ENCODE data around the gene ZBTB7C.

The ZBTB7C gene

GRCh38 chr18:48417985-48418384 is 8.8 kb upstream of the ZBTB7C start:
- no peak for DNase-seq

- no peak for DNase-seq
Observed at GRCh38 chr18:48413342-48413741, 4.2 kb upstream of the ZBTB7C start.

- peak in 1 of 2 experiments; percentile 28 for DNase-seq
Observed at GRCh38 chr18:48412339-48412929, 3.3 kb upstream of the ZBTB7C start.

GRCh38 chr18:48410095-48410920 is 1.1 kb upstream of the ZBTB7C start:
- peak; percentile 59 to 73 for DNase-seq

GRCh38 chr18:48409591-48410094 is 460 bp upstream of the ZBTB7C start:
- peak in 1 of 2 experiments; percentile 12 for DNase-seq

GRCh38 chr18:48408111-48408726 is 964 bp downstream of the ZBTB7C start:
- DNase-seq = no peak

GRCh38 chr18:48407358-48407757 is 1.8 kb downstream of the ZBTB7C start:
- DNase-seq = no peak

GRCh38 chr18:48405978-48406377 is 3.2 kb downstream of the ZBTB7C start:
- DNase-seq = no peak

GRCh38 chr18:48404716-48405507 is 4.3 kb downstream of the ZBTB7C start:
- no peak for DNase-seq

GRCh38 chr18:48402953-48403352 is 6.2 kb downstream of the ZBTB7C start:
- no peak for DNase-seq

GRCh38 chr18:48399303-48400075 is 9.7 kb downstream of the ZBTB7C start:
- DNase-seq = no peak

- no peak for DNase-seq
Observed at GRCh38 chr18:48398074-48398473, 11.1 kb downstream of the ZBTB7C start.

- DNase-seq = no peak
Observed at GRCh38 chr18:48397021-48397420, 12.2 kb downstream of the ZBTB7C start.

- DNase-seq = no peak
Observed at GRCh38 chr18:48396561-48396960, 12.6 kb downstream of the ZBTB7C start.

- no peak for DNase-seq
Observed at GRCh38 chr18:48395646-48396045, 13.5 kb downstream of the ZBTB7C start.

- no peak for DNase-seq
Observed at GRCh38 chr18:48394176-48394575, 15.0 kb downstream of the ZBTB7C start.

GRCh38 chr18:48393776-48394175 is 15.4 kb downstream of the ZBTB7C start:
- DNase-seq = no peak

GRCh38 chr18:48393170-48393569 is 16.0 kb downstream of the ZBTB7C start:
- DNase-seq = no peak

- DNase-seq = no peak
Observed at GRCh38 chr18:48392268-48392667, 16.9 kb downstream of the ZBTB7C start.

GRCh38 chr18:48391868-48392267 is 17.3 kb downstream of the ZBTB7C start:
- DNase-seq = no peak

GRCh38 chr18:48390641-48391040 is 18.5 kb downstream of the ZBTB7C start:
- no peak for DNase-seq

- no peak for DNase-seq
Observed at GRCh38 chr18:48388478-48388877, 20.7 kb downstream of the ZBTB7C start.

Measured in NCI-H187 (cell line).